Smooth muscle cell (in vitro differentiated cells): ENCODE results near the gene CYP2W1. TPM values are rescaled to one million over a fixed set of nuclear protein-coding genes. Genes with fewer than 3 reads are reported as not detected.

Experiments used
- DNase-seq: peaks from one replicate; lab custom pipeline; 2025; ENCODE audit not compliant: unreplicated experiment; lab: John Stamatoyannopoulos, UW
- H2AFZ ChIP-seq: fragments of 200-600 bp; sonication (generic); 2 replicates; pipeline ENCODE4 v1.6.0; 2016; ENCODE audit warnings: antibody characterized with exemption, low read depth, mild to moderate bottlenecking
- H3F3A ChIP-seq: fragments of 200-600 bp; sonication (generic); 2 replicates; pipeline ENCODE4 v1.6.0; 2017; ENCODE audit warnings: antibody characterized with exemption, low read depth
- H3K27ac ChIP-seq: fragments of 200-600 bp; sonication (generic); 2 replicates; pipeline ENCODE4 v1.5.1; 2016; ENCODE audit warnings: low read depth, mild to moderate bottlenecking
- H3K27me3 ChIP-seq: fragments of 200-600 bp; sonication (generic); 2 replicates; pipeline ENCODE4 v1.6.1; 2016; ENCODE audit warnings: low read depth, mild to moderate bottlenecking
- H3K36me3 ChIP-seq: fragments of 200-600 bp; sonication (generic); 2 replicates; pipeline ENCODE4 v1.5.1; 2016; ENCODE audit warnings: low read depth
- H3K4me1 ChIP-seq: fragments of 200-600 bp; sonication (generic); 2 replicates; pipeline ENCODE4 v1.5.1; 2016; ENCODE audit warnings: low read depth
- H3K4me2 ChIP-seq: fragments of 200-600 bp; sonication (generic); 2 replicates; pipeline ENCODE4 v1.6.0; 2016; ENCODE audit warnings: mild to moderate bottlenecking
- H3K4me3 ChIP-seq: fragments of 200-600 bp; sonication (generic); 2 replicates; pipeline ENCODE4 v1.5.1; 2016; ENCODE audit warnings: mild to moderate bottlenecking
- H3K79me2 ChIP-seq: fragments of 200-600 bp; sonication (generic); 2 replicates; pipeline ENCODE4 v1.6.0; 2016; ENCODE audit warnings: low read depth, mild to moderate bottlenecking
- H3K9ac ChIP-seq: fragments of 200-600 bp; sonication (generic); 2 replicates; pipeline ENCODE4 v1.6.0; 2016; ENCODE audit warnings: low read depth
- H3K9me3 ChIP-seq: fragments of 200-600 bp; sonication (generic); replicated peaks from 2 replicates; pipeline ENCODE4 v1.5.1; 2016; ENCODE audit warnings: low read depth
- H4K20me1 ChIP-seq: fragments of 200-600 bp; sonication (generic); 2 replicates; pipeline ENCODE4 v1.6.0; 2016; ENCODE audit warnings: low read depth
- CTCF ChIP-seq: fragments of 200-600 bp; sonication (generic); IDR thresholded peaks from 2 replicates; pipeline ENCODE4 v1.5.1; 2017; ENCODE audit warnings: borderline replicate concordance, mild to moderate bottlenecking, antibody characterized with exemption; ENCODE audit not compliant: insufficient read depth, poor library complexity, severe bottlenecking
- WGBS: methylation state at CpG from one replicate; pipeline ENCODE4 v1.1.7; 2016; ENCODE audit warnings: low lambda C conversion rate; 5-methylcytosine and 5-hydroxymethylcytosine counted together
- polyA plus RNA-seq: library from polyadenylated mRNA; unstranded; fragments of >200 nt; fragmentation: Nextera tagmentation; extraction: Ambion mirVana; gene quantifications from 2 replicates; pipeline ENCODE4 v1.2.1, GENCODE V29; 2016
- total RNA-seq: library from RNA; depleted of rRNA; stranded (reverse); fragments of >200 nt; gene quantifications from 2 replicates; pipeline ENCODE4 v1.2.3, GENCODE V29; 2014

Gene CYP2W1
- total and polyA plus RNA-seq, 2 experiments from 2014 or later, result not detected

- 91% methylated on average over 5 of the region's 5 CpGs for WGBS
- no peak for DNase-seq
- no peaks in the 10 kb centered on the region for H3K36me3 ChIP-seq
- H3F3A ChIP-seq, result no peaks in the 10 kb centered on the region
- no peaks in the 10 kb centered on the region for H3K79me2 ChIP-seq
- no peaks in the 10 kb centered on the region for H4K20me1 ChIP-seq
- H3K4me3 ChIP-seq, result no peak overlapping the region
- no peak overlapping the region for H3K27ac ChIP-seq
- no peak overlapping the region for H3K4me2 ChIP-seq
- TF ChIP-seq CTCF, result no peak
- H3K27me3 ChIP-seq, result peaks cover 14% of the 10 kb centered on the region
- H3K9me3 ChIP-seq, result no peaks in the 10 kb centered on the region
- H2AFZ ChIP-seq, result no peak overlapping the region
- H3K4me1 ChIP-seq, result no peaks in the 10 kb centered on the region
- no peak overlapping the region for H3K9ac ChIP-seq
These were observed 38.2 kb upstream of the CYP2W1 start for GRCh38 chr7:944744-945143.

GRCh38 chr7:945147-945555 lies 37.8 kb upstream of the CYP2W1 start:
- TF ChIP-seq CTCF, result no peak
- Histone ChIP-seq H4K20me1 (no peaks in the 10 kb centered on the region), H3K4me1 (no peaks in the 10 kb centered on the region), H3K36me3 (no peaks in the 10 kb centered on the region), H3K4me2 (no peak overlapping the region), H3K9ac (no peak overlapping the region), H3K9me3 (no peaks in the 10 kb centered on the region), H2AFZ (no peak overlapping the region), H3K27me3 (peaks cover 14% of the 10 kb centered on the region), H3K4me3 (no peak overlapping the region), H3K79me2 (no peaks in the 10 kb centered on the region), H3F3A (no peaks in the 10 kb centered on the region), H3K27ac (no peak overlapping the region)
- no peak for DNase-seq
- WGBS, result 88% methylated on average over 13 of the region's 13 CpGs

- Histone ChIP-seq H3K4me2 (no peak overlapping the region), H3K27me3 (peaks cover 14% of the 10 kb centered on the region), H3K9me3 (no peaks in the 10 kb centered on the region), H4K20me1 (no peaks in the 10 kb centered on the region), H3K79me2 (no peaks in the 10 kb centered on the region), H3K4me1 (no peaks in the 10 kb centered on the region), H3K36me3 (no peaks in the 10 kb centered on the region), H3K27ac (no peak overlapping the region), H3F3A (no peaks in the 10 kb centered on the region), H2AFZ (no peak overlapping the region), H3K4me3 (no peak overlapping the region), H3K9ac (no peak overlapping the region)
- no peak for TF ChIP-seq CTCF
- no peak for DNase-seq
- WGBS, result 62% methylated on average over 14 of the region's 30 CpGs
These were observed 37.3 kb upstream of the CYP2W1 start for GRCh38 chr7:945556-946255.
